ENCODE data around the gene LY6G6D. TPM values are rescaled to one million over a fixed set of nuclear protein-coding genes. Genes with fewer than 3 reads are reported as not detected.

Gene LY6G6D
- total and polyA plus RNA-seq, 2 of the 13 experiments (the other 11 are each of a cell fraction or from before 2014, with no cell fraction given), result not detected

GRCh38 chr6:31665501-31666336 is 49.4 kb upstream of the LY6G6D start, which contains the start of gene CSNK2B (continued):
- TF ChIP-seq ZNF790 (CRISPR knock-in tag; IDR thresholded peaks at IDR 0.05; ENCODE audit: borderline replicate concordance) (no peak), ATF3 (CRISPR knock-in tag; IDR thresholded peaks at IDR 0.05) (no peak; the same call in 1 of the 2 replicates), BATF2 (CRISPR knock-in tag; IDR thresholded peaks at IDR 0.05) (no peak), ZNF407 (CRISPR knock-in tag; IDR thresholded peaks at IDR 0.05; ENCODE audit: not compliant biosample characterization) (peak; percentile 8), MATR3 (CRISPR knock-in tag; IDR thresholded peaks at IDR 0.05) (no peak), ZNF350 (CRISPR knock-in tag; IDR thresholded peaks at IDR 0.05; ENCODE audit: borderline replicate concordance, low read depth) (peak; percentile 40), ZNF367 (CRISPR knock-in tag; IDR thresholded peaks at IDR 0.05; ENCODE audit: borderline replicate concordance) (no peak), ATF7-NPFF (CRISPR knock-in tag; IDR thresholded peaks at IDR 0.05; ENCODE audit: low read depth) (peak; percentile 71), SMAD3 (CRISPR knock-in tag; IDR thresholded peaks at IDR 0.05) (peak; percentile 23; the same call in 1 of the 2 replicates), HOXA3 (CRISPR knock-in tag; IDR thresholded peaks at IDR 0.05) (peak; percentile 80; the same call in 1 of the 2 replicates), ZBTB42 (CRISPR knock-in tag; IDR thresholded peaks at IDR 0.05) (no peak), ATRX (CRISPR knock-in tag; IDR thresholded peaks at IDR 0.05; ENCODE audit: borderline replicate concordance) (no peak), ZNF235 (CRISPR knock-in tag; IDR thresholded peaks at IDR 0.05; ENCODE audit: borderline replicate concordance) (peak; percentile 71; the same call in 1 of the 2 replicates), NCOA5 (CRISPR knock-in tag; IDR thresholded peaks at IDR 0.05) (no peak), ADNP (CRISPR knock-in tag; IDR thresholded peaks at IDR 0.05) (no peak), TAF15 (IDR thresholded peaks at IDR 0.05; ENCODE audit: low read depth, low read length, poor library complexity, severe bottlenecking) (peak; percentile 84), NCOR1 (IDR thresholded peaks at IDR 0.05; ENCODE audit: borderline replicate concordance, low read length) (peak; percentile 66; the same call in 1 of the 2 replicates), RFX5 (IDR thresholded peaks at IDR 0.05; ENCODE audit: low read depth, low read length) (no peak), ZNF883 (CRISPR knock-in tag; IDR thresholded peaks at IDR 0.05; ENCODE audit: not compliant biosample characterization) (peak; percentile 19)
- TF ChIP-seq, protein P1, sequence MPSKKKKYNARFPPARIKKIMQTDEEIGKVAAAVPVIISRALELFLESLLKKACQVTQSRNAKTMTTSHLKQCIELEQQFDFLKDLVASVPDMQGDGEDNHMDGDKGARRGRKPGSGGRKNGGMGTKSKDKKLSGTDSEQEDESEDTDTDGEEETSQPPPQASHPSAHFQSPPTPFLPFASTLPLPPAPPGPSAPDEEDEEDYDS (CRISPR knock-in tag; IDR thresholded peaks at IDR 0.05), result peak; percentile 90

Measured in HepG2 (cell line).